ENCODE measurements around the gene ATL3. TPM values are rescaled to one million over a fixed set of nuclear protein-coding genes. Genes with fewer than 3 reads are reported as not detected.

Gene ATL3
- total RNA-seq, 1 experiment from 2014 or later: 55.1 TPM

DNA sequence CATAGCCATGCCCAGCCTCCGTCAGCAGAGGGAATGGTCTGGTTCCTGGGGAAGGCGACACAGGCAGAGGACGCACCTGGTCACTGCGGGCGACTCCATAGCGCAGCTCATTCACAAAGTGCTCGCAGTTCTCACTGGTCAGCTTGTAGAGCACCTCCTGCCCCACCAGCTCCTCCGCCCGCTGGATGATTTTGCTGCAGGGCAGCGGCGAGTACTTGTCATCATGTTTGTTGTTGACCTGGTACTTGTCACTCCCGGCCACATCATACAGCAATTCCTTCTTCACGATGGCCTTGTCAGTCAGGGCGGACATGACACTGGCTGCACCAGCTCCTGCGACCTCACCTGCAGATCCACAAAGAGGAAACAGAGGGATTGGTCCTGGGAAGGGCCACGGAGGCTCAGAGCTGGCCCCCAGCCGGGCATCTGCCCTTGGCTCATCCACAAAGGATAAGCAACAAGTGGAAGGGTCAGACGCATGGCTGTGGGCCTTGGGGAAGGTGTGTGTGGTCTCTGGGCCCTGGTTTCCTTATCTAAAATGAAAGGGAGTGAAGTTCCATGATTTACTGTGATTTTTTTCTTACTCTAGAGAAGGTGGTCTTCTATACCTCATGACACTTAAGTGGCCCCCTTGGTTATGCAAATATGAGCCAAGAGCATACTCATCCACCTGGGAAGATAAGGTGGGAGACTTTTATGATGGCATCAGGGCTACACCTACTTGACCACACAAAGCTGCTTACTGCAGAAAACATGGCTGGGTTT lies 81.0 kb downstream of the ATL3 start:
- Histone ChIP-seq H3K27me3 (replicated peaks; ENCODE audit: control insufficient read depth, insufficient read depth, low read length) (no peaks in the 10 kb centered on the region), H3K9me3 (no peaks in the 10 kb centered on the region), H3K4me3 (ENCODE audit: low read depth, low read length) (no peak overlapping the region), H3K4me1 (no peaks in the 10 kb centered on the region), H3K36me3 (ENCODE audit: control insufficient read depth, insufficient read depth, low read length) (0 out of 2 replicates have a peak, but pooled peaks cover 4% of the 10 kb centered on the region)
- H3K9me3 Mint-ChIP-seq (ENCODE audit: unreplicated experiment): no peaks in the 10 kb centered on the region
- peaks cover 7% of the 10 kb centered on the region for H3K4me1 Mint-ChIP-seq (ENCODE audit: low read depth, unreplicated experiment)
- H3K27ac Mint-ChIP-seq (ENCODE audit: unreplicated experiment): no peak overlapping the region
- H3K36me3 Mint-ChIP-seq (ENCODE audit: insufficient read depth, unreplicated experiment): peaks cover 18% of the 10 kb centered on the region
- DNase-seq: no peak
- BruUV-seq (replicated peaks): no TSS peak
- ChIA-PET POLR2A (no interaction called here), CTCF (no interaction called here)
- intact Hi-C loops (cut with micrococcal nuclease; ENCODE audit: unreplicated experiment): no loop called here
- H3K4me3 Mint-ChIP-seq (ENCODE audit: unreplicated experiment): no peak overlapping the region
- TF ChIP-seq, protein P1, sequence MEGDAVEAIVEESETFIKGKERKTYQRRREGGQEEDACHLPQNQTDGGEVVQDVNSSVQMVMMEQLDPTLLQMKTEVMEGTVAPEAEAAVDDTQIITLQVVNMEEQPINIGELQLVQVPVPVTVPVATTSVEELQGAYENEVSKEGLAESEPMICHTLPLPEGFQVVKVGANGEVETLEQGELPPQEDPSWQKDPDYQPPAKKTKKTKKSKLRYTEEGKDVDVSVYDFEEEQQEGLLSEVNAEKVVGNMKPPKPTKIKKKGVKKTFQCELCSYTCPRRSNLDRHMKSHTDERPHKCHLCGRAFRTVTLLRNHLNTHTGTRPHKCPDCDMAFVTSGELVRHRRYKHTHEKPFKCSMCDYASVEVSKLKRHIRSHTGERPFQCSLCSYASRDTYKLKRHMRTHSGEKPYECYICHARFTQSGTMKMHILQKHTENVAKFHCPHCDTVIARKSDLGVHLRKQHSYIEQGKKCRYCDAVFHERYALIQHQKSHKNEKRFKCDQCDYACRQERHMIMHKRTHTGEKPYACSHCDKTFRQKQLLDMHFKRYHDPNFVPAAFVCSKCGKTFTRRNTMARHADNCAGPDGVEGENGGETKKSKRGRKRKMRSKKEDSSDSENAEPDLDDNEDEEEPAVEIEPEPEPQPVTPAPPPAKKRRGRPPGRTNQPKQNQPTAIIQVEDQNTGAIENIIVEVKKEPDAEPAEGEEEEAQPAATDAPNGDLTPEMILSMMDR (IDR thresholded peaks at IDR 0.05; ENCODE audit: insufficient read depth in 1 of 2, low read depth in 1 of 2, low read length in 1 of 2, severe bottlenecking in 1 of 2, unreplicated experiment in 1 of 2): no peak
- H3K27me3 Mint-ChIP-seq (ENCODE audit: insufficient read depth, unreplicated experiment): no peaks in the 10 kb centered on the region

DNA sequence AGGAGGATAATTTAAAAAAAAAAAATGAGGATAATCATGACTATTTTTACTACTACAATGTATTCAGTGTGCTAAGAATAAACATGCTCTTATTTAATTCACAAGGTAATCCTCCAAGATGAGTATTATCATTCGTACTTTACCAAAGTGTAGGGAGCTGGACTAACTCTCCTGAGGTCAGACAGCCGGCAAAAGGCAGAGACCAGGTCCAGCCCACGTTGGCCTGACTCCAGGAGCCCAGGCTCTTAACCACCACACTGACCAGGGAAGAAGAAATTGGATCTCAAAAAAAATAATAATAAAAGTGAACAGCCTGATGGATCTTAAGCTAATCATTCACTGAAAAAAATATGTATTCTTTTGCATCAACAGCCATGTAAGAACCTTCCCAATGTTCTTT lies 82.2 kb downstream of the ATL3 start:
- DNase-seq: no peak
- intact Hi-C loops (cut with micrococcal nuclease; ENCODE audit: unreplicated experiment): no loop called here
- no peaks in the 10 kb centered on the region for H3K9me3 ChIP-seq
- CTCF ChIA-PET: interaction anchor here (0.6 kb wide), 1 partner anchor 28 kb away, joined by 10 read pairs; no protein-coding TSS in a partner anchor
- no peaks in the 10 kb centered on the region for H3K4me1 ChIP-seq
- Mint-ChIP-seq H3K4me3 (ENCODE audit: unreplicated experiment) (no peak overlapping the region), H3K27ac (ENCODE audit: unreplicated experiment) (no peak overlapping the region), H3K36me3 (ENCODE audit: insufficient read depth, unreplicated experiment) (peaks cover 18% of the 10 kb centered on the region), H3K9me3 (ENCODE audit: unreplicated experiment) (no peaks in the 10 kb centered on the region), H3K4me1 (ENCODE audit: low read depth, unreplicated experiment) (peaks cover 7% of the 10 kb centered on the region), H3K27me3 (ENCODE audit: insufficient read depth, unreplicated experiment) (no peaks in the 10 kb centered on the region)
- TF ChIP-seq, protein P1 (IDR thresholded peaks at IDR 0.05; ENCODE audit: insufficient read depth in 1 of 2, low read depth in 1 of 2, low read length in 1 of 2, severe bottlenecking in 1 of 2, unreplicated experiment in 1 of 2): no peak
- no peaks in the 10 kb centered on the region for H3K27me3 ChIP-seq (replicated peaks; ENCODE audit: control insufficient read depth, insufficient read depth, low read length)
- no peak overlapping the region for H3K4me3 ChIP-seq (ENCODE audit: low read depth, low read length)
- 0 out of 2 replicates have a peak, but pooled peaks cover 4% of the 10 kb centered on the region for H3K36me3 ChIP-seq (ENCODE audit: control insufficient read depth, insufficient read depth, low read length)
- POLR2A ChIA-PET: no interaction called here
- no TSS peak for BruUV-seq (replicated peaks)

GRCh38 chr11:63586451-63587166 lies 84.6 kb downstream of the ATL3 start:
- no peak overlapping the region for H3K27ac Mint-ChIP-seq (ENCODE audit: unreplicated experiment)
- BruUV-seq (replicated peaks): no TSS peak
- H3K4me1 Mint-ChIP-seq (ENCODE audit: low read depth, unreplicated experiment): no peaks in the 10 kb centered on the region
- TF ChIP-seq, protein P1 (IDR thresholded peaks at IDR 0.05; ENCODE audit: insufficient read depth in 1 of 2, low read depth in 1 of 2, low read length in 1 of 2, severe bottlenecking in 1 of 2, unreplicated experiment in 1 of 2): no peak
- H3K36me3 ChIP-seq (ENCODE audit: control insufficient read depth, insufficient read depth, low read length): 0 out of 2 replicates have a peak, but pooled peaks cover 2% of the 10 kb centered on the region
- peaks cover 11% of the 10 kb centered on the region for H3K9me3 Mint-ChIP-seq (ENCODE audit: unreplicated experiment)
- H3K4me3 ChIP-seq (ENCODE audit: low read depth, low read length): no peak overlapping the region
- no peaks in the 10 kb centered on the region for H3K27me3 ChIP-seq (replicated peaks; ENCODE audit: control insufficient read depth, insufficient read depth, low read length)
- ChIA-PET POLR2A (no interaction called here), CTCF (no interaction called here)
- no peak overlapping the region for H3K4me3 Mint-ChIP-seq (ENCODE audit: unreplicated experiment)
- peaks cover 37% of the 10 kb centered on the region for H3K36me3 Mint-ChIP-seq (ENCODE audit: insufficient read depth, unreplicated experiment)
- H3K4me1 ChIP-seq: no peaks in the 10 kb centered on the region; the same call in 1 of the 2 replicates
- no peaks in the 10 kb centered on the region for H3K27me3 Mint-ChIP-seq (ENCODE audit: insufficient read depth, unreplicated experiment)
- DNase-seq: no peak
- peaks cover 9% of the 10 kb centered on the region for H3K9me3 ChIP-seq
- intact Hi-C loops (cut with micrococcal nuclease; ENCODE audit: unreplicated experiment): no loop called here
